ENCODE data around the gene ABCG1.

Gene ABCG1

DNA sequence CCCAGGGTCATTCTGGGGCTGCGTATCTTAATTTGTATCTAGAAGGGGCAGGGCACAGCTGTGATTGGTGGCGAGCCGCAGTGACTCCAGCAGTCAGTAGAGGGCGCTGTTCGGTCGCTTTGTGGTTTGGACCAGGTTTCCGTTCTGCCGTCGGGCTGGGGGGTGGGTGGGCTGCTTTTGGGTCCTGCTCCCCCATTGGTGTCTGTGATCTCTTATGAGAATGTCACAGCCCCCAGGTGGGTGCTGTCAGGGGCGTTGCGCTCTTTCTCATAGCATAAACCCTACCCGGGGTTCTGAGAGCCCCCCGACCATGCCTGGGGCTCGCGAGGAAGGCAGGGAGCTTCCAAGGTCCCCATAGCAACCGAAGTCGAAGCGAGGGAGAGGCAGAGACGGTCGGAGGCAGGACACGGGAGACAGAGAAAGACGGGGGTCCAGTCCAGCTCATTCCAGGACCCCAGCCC, 90.8 kb downstream of the ABCG1 start:
- no peak for DNase-seq

DNA sequence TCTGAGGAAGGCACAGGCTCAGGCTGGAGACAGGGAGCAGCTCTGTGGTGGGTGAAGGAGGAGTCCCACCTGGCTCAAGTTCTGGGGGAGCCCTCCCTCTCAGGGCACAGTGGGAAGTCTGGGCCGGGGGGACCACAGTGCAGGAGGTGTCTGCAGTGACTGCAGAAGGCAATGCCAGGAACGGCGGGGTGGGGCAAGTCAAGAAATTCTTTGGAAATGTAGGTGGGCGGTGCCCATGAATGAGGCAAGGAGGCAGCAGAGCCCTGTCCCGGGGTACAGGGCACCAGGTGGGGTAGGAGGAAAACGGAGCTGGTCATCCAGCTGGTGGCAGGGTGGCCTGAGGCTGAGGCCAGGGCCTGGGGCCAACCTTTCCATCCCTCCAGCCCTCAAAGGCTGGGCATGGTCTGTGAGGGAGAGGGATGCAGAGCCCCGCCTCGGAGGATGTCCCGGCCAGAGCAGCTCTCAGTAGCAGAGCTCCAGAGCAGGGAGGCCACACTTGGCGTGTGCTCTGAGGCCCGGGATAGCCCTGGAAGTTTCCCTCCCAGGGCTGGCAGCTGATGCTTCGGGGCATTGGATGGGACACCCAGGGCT, 91.6 kb downstream of the ABCG1 start:
- DNase-seq, result no peak

- no peak for DNase-seq
These were observed 92.2 kb downstream of the ABCG1 start for GRCh38 chr21:42311160-42311559.

- no peak for DNase-seq
These were observed 93.1 kb downstream of the ABCG1 start for GRCh38 chr21:42311816-42312625.

DNA sequence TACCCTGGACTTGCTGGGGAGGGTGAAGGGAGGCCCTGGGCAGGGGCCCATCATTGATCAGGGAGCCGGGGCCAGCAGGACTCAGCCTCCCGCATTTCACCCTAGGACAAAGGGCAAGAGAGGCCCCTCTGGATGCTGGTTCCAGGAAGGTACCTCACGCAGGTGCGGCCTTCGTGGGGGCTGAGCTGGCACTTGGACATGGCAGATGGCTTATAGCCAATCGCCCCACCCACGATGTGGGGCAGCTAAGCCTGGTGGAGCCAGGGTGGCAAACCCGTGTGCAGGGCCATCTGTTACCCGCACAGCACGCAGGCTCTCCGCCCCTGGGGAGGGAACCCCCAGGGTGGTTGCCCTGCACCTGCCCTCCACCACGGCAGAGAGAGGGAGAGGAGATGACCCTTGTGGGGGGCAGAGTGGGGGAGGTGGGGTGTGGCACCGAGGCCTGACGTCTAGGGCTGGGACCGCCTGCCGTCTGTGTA, 93.7 kb downstream of the ABCG1 start:
- DNase-seq, result no peak

DNA sequence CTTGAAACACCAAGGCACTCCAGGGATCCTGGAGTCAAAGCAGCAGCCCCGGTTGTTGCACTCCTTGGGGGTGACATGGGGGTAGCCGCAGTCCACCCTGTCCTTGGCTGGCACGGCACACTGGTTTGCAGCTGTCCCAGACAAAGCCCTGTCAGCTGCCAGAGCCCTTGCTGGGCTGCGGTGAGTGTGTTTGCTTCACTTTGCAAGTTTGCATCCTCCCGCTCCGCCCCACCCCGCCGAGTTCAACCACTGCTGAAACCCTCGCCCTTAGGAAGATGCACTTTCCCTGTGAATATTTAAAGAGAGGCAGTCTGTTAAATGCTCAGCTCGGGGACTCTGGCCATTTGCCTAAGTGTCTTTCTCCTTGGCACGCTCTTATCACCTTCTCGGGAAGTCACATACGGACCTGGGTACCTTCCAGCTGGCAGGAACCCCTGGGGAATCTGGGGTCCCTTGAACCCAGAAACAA, 94.6 kb downstream of the ABCG1 start:
- no peak for DNase-seq

GRCh38 chr21:42314616-42315295, 95.8 kb downstream of the ABCG1 start:
- DNase-seq, result no peak

DNA sequence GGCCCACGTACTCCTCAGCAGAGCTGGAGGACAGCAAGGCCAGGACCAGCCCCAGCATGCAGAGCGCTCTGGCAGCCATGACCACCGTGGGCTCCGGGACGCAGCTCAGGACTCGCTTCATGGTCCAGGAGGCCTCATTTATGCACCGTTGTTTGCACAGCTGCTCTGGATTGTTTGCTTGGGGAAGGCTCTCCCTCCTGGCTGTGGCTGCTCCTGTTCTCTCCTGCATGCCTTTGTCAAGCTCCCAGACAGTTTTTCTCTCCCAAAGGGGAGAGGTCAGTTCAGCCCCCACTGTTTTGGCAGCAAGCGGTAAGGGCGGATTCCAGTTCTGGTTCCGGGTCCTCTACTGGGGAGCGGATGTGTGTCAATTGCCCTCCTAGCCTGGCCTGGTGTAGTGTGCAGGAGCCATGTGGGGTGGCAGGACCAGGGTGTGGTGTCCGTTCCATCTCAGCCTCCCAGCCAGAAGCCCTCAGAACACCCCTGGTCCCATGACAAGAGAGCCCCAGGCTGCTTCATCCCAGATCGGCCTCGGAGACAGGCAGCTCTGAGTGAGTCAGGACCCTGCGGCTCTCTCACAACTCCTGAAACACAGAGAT, 96.5 kb downstream of the ABCG1 start, which contains the start of gene TFF3:
TFF3 (minus strand) TSS at position 114 of the 596 bp plus-strand sequence; CDS start at position 79, 35 bp downstream.
- no peak for DNase-seq

DNA sequence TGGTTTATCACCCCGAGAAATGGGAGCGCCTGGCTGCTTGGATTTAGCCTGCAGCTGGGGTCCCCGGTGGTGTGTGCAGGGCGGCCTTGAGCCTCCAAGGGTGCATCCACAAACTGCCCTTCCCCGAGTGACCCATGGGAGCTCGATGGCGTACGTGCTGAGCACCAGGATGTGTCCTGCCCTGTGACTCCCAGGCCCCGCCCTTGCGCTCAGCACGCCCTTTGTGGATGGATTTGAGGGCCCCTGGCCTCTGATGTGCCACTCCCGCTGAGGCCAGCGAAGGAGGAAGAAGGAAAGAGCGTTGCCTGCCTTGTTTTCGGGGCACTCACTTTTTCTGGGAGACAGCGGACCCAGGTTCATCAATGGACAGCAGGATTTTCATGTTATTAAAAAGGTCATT, 98.0 kb downstream of the ABCG1 start:
- DNase-seq, result no peak

GRCh38 chr21:42317341-42317741, 98.4 kb downstream of the ABCG1 start:
- DNase-seq, result no peak

DNA sequence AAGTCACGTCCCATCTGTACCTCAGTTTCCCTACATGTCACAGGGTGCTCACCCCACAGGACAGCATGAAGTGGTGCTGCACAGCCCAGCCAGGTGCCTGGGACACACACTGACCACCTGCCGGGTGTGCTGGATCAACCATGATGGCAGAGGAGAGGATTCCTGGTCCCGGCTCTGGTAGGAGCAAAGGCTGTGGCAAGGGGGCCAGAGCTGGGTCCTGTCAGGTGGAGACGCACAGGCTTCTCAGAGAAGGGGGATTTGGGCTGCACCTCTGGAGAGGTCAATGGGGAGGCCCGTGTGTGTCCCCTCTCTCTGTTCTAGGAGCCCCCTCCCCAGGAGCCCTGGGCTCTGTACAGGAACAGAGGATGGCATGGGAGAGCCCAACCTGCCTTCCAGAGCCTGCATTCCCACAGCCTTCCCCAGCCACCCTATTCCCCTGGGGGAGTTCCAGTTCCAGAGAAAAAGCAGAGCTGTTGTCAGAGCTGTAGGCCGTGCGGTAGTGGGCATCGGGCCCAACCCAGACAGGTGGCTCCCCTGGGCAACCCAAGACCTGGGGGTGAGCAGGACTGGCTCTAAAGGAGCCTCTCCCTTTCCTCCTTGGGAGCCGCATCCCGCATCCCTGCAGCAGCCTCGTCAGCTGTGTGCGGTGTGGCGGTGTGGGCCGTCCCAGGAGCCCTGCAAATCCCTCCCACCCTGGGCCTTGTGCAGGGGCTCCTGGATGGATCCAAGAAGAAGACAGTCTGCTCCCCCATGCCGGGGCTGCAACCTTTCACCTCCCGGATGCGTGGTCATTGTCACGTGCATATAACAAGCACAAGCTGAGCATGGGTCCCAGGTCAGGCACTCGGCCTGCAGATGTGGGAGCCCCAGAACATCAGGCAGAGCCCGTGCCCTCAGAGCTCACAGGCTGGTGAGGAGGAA, 99.1 kb downstream of the ABCG1 start:
- no peak for DNase-seq

- no peak for DNase-seq
These were observed 100.4 kb downstream of the ABCG1 start for GRCh38 chr21:42319376-42319775.

DNA sequence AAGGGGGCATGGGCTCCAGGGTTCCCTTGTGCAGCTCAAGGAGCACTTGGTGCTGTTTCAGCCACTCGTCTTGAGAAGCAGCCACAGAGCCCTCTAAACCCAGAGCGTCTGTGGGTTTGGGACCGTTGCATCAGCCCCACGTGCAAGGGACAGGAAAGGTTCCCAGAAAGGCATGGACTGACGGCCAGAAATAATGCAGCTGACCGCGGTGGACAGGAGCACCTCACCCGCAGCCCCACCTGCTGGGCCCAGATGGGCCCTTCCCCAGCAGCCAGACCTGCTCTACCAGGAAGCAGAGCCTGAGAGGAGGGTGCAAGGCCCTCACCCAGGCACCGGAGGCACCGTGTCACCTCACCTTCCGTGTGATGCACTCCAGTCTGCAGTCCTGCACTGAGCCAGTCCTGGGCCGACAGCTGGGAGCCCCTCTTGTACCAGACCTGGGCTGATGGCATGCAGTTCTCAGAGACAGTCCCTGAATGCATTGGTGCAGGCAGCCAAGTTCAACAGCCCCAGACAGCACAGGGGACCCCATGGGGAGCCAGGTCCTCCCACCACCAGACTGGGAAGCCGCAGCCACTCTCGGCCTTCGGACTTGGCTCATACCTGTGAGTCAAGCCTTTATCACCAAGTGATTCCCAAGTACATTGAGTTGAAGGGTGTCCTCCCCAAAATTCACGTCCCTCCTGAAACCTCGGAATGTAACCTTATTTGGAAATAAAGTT, 101.1 kb downstream of the ABCG1 start:
- no peak for DNase-seq

DNA sequence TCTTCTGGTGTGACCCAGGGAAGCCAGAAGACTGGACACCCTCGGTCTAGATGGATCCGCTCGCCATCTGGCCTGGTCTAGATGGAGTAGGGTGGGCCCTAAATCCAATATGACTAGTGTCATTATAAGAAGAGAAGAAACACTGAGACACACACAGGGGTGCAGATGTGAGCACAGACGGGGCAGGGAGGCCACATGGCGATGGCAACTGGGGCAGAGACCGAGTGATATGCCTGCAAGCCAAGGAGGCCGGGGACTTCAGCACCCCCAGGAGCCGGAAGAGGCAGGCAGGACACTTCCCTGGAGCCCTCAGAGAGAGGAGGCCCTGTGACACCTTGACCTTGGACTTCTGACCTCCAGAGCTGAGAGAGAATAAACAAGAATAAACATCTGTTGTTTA, 101.9 kb downstream of the ABCG1 start:
- no peak for DNase-seq

GRCh38 chr21:42321231-42321630, 102.3 kb downstream of the ABCG1 start:
- DNase-seq, result no peak

DNA sequence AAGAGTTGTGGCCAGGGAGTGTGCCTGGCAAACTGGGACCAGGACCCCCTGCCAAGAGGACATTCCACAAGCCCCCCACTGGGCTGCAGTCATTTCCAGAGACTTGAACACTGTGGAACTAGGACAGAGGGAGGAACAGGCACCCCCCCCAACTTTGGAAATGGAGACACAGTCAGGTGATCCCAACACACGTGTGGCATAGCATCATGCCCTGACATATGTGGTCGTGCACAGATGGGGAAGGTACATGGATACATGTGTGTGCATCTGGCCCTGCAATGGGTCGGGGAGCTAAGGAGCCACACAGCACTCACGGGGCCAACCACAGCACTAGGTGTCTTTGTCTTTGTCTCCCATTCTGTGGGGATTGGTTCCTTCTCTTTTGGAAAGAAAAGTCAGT, 102.9 kb downstream of the ABCG1 start:
- DNase-seq, result no peak

DNA sequence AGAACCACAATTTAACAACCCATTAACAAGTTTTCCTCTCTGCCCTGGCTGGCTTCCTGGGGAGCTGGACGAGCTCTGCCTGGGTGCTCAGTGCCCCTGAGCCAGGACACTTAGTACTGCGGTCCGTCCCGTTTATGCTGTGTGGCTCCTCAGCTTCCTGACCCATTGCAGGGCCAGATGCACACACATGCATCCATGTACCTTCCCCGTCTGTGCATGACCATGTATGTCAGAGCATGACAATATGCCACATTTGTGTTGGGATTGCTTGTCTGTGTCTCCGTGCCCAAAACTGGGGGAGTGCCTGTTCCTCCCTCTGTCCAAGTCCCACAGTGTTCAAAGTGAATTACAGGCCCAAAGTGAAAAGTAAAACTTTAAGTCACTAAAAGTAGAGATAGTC, 106.0 kb downstream of the ABCG1 start:
- DNase-seq, result no peak

DNA sequence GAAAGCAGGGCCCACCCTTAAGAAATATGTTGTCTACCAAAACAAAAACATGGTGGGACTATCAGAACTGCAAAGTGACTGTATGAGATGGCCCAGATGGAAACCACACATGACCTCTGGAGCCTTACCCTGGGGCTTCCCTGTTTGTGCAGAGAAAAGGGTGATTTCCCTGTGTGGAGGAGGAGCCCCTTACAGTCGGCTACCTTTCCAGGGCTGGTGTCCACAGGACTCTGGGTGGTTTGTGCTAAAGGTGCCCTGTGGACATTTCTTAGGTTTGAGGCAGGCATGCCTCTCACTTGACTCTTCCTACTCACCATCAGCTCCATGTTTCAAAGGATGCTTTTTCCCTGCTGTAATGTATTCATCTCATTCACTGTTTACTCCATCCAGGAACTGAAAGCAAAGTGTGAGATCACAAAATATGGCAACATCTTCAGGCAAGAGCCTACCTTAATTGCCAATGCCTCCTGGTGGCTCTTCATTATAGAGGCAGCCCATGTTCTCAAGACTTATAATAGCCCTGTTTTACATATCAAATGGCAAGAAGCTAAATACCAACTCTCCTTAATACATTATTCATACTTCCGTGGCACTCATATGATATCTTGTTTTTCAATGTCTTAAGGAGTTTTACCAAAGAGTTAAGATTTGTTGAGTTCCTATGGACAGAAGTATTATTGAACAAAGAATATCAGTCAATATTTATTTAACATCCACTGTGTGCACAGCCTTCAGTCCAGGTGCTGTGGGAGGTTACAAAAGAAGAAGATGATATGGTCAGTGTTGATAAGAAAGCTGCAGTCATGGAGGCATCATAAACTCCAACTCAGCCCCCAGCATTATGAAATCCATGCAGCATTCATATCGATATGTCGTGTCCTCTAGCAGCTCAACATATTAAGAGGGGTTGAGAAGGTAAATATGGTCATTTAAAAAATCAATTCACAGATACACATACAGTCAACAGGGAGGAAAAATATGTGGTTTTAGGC, 111.7 kb downstream of the ABCG1 start:
- no peak for DNase-seq

DNA sequence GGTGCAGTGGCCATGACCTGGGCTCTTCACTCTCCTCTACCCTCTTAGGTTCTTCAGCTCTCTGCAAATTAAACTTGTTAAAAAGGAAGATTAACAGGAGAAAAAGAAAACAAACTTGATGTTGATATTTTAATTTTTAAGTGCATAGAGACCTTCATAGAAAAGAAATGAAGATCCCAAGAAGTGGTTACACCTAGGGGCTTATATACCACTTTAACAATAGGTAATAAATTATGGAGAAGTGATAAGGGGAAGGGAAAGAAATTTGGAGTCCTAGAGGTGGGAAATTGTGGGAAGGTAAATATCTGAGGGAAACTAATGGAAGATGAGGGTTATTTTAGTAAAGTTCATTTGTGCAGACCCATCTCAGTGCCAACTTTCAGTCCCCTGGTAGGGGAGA, 112.7 kb downstream of the ABCG1 start:
- no peak for DNase-seq

Data from amniotic stem cell (primary cell).